Sciatic nerve (tissue), 2 donors: ENCODE measurements around the gene EIF2B4. TPM values are rescaled to one million over a fixed set of nuclear protein-coding genes. Genes with fewer than 3 reads are reported as not detected.
"Not testable (repeated sequence)": the region's sequence is repeated elsewhere in the genome, so short reads cannot be mapped to it uniquely, and the experiment has no call there.

Experiments used
- ATAC-seq: fragments of 200-7000 bp; cut with Tn5 transposase; one replicate; pipeline ENCODE4 v1.9.1; 2020; ENCODE audit warnings: mild to moderate bottlenecking, moderate library complexity
- DNase-seq: peaks from one replicate; pipeline ENCODE4 v3.0.0-alpha.2; 2020; ENCODE audit warnings: low spot score
- intact Hi-C: fragments of 100-400 bp; cut with DNase I; formaldehyde crosslinking; loops from one replicate; pipeline ENCODE4 v1.14.2; 2022
- total RNA-seq: library from RNA; stranded (reverse); fragmentation: NEBNext Ultra II Directional; extraction: Animal tissue kit (Norgen Biotek cat#: 25700); gene quantifications from one replicate; pipeline ENCODE4 v1.2.1, GENCODE V29; 2021
- donor health status: DM: no; HTN: no; CAD: no.
- donor health status: DM: no; HTN: no; CAD: no.

Gene EIF2B4
- total RNA-seq, 1 donor from 2014 or later: 39.1 TPM

GRCh38 chr2:27353386-27353761 is 16.8 kb downstream of the EIF2B4 start:
- DNase-seq, ATAC-seq, intact Hi-C loops: not testable (repeated sequence)

- DNase-seq: no peak
- ATAC-seq: no peak
- intact Hi-C loops: no loop called here
Measured at GRCh38 chr2:27351802-27352598, 18.1 kb downstream of the EIF2B4 start.

DNA sequence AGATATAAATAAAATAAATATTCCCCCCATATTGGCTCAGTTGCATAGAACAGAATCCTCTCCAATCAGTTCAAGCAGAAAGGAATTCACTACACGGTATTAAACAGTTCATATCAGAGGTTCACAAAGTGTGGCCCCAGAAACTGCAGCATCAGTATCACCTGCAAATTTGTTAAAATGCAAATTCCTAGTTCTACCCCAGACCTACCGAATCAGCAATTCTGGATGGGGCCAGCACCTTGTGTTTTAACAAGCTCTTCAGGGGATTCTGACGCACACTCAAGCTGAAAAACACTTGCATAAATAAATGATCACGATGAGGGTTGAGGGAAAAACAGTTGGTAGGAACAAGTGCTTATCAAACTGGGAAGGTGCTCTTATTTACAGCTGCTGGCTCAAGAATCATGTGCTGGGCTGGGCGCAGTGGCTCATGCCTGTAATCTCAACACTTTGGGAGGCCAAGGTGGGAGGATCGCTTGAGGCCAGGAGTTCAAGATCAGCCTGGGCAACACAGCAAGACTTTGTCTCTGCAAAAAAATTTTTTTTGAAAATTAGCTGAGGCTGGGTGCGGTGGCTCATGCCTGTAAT is 19.9 kb downstream of the EIF2B4 start:
- DNase-seq (no peak), ATAC-seq (no peak)
- intact Hi-C loops: no loop called here

DNA sequence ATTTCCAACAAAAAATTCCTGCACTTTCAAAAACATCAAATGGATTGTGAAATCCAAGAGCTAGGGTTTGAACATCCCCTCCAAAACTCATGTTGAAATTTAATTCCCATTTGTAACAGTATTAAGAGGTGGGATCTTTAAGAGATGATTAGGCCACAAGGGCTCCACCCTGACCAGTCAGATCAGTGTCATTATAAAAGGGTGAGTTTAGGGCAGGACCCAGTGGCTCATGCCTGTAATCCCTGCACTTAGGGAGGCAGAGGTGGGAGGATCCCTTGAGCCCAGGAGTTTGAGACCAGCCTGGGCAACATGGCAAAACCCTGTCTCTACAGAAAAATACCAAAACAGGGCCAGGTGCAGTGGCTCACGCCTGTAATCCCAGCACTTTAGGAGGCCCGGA is 22.5 kb downstream of the EIF2B4 start:
- no peak for DNase-seq
- intact Hi-C loops: no loop called here
- ATAC-seq: peak; percentile 62

DNA sequence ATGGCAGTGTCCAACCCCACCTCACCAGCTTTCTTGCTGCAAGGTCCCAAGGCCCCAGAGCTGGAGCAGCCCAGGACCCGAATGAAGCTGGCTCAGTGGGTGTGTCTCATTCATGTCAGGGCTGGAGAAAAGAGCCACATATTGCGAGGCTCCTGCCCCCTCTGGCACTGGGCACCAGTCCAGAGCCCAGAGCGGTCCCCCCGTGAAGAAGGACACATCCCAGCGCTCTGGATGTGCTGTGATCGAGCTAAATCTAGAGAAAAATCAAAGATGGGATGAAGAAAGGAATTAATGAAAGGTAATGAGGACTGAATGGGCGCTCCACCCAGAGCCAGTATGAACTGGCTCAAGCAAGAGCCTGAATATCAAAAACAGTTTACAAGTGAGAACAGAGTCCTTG is 34.0 kb downstream of the EIF2B4 start:
- ATAC-seq: no peak
- intact Hi-C loops: no loop called here

DNA sequence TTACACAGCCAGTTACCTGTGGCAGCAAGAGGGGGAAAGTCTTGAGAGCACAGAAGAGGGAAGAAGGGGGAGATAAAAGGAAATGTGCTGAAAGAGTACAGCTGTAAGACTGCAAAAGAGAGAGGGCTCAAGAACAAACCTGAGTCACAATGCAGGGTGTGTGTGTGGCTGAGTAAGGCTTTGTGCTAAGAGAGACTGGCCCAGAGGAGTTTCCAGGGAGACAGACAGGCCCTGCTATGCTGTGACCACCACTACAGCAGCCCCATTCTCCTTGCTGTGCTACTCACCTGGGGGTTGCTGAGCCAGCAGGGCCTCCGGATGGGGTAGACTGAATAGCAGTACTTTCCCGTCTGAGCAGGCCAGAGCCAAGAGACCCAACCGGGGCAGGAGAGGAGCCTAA is 34.8 kb downstream of the EIF2B4 start:
- ATAC-seq (no peak), DNase-seq (no peak)
- intact Hi-C loops: no loop called here

More for the DNA sequence above, 34.0 kb downstream of the EIF2B4 start:
- no peak for DNase-seq

DNA sequence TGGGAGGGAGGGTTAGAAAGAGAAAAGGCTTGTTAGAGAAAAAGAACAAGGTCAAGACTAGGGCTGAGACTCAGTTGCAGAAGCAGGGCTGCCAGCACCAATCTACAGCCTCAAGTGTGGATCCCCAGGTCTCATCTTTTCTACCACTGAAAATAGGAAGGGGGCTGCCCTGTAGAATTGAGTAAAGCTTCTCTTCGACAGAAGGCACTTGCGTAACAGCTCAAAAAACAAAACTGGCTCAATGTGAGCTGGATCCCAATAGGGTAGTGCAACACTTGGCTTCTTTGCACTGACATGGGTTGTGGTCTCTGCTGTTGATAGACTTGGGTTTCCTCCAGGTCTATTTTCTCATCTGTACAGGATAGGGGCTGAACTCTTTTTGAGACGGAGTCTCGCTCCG is 45.4 kb downstream of the EIF2B4 start:
- intact Hi-C loops: no loop called here
- DNase-seq: no peak
- no peak for ATAC-seq

GRCh38 chr2:27323596-27324285 is 46.4 kb downstream of the EIF2B4 start:
- peak; percentile 9 for ATAC-seq
- intact Hi-C loops: no loop called here
- DNase-seq: no peak

DNA sequence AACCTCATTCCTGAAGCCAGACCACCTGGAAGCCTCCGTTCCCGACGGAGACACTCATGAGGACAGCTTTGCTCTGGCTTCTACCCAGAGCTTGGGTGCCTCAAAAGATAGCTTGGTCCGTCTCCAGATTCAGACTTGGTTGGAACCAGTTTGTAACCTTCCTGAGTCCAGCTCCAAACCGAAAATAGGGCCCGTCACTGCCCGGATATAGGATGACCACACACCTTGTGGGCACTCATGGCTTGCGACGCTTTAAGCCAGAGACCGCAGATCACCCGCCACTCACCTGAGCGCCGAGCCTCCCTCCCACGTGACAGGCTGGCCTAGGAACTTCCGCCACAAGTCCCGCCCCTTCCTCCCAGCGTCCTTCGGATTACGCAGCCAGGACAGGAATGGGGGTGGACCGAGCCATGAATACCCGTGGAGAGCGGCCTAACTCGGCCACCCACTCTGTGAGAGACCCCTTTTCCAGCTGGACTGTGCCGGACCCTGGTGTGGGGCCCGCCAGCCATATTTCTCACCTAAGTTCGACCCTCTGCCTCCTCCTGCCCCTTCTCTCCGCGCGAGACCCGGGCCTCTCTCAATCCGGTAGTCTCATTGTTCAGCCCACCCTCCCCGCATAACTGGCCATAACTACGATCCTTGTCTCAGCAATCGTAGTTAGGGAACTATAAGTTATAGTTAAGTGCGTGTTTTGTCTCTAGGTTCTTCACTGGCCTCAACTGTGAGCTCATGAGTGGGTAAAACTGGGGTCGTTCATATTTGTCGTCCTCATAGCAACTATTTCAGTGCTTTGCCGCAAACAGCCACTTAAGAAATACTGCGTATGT is 47.2 kb downstream of the EIF2B4 start, which contains the start of gene MPV17:
TSS of gene MPV17 (minus strand) at position 332 of the 830 bp plus-strand sequence. CDS start 580 bp downstream, outside the sequence.
- ATAC-seq: peak; percentile 99
- peak; percentile 96 for DNase-seq
- intact Hi-C loops: no loop called here

- intact Hi-C loops: no loop called here
- DNase-seq (no peak), ATAC-seq (peak; percentile 32)
Measured at GRCh38 chr2:27322301-27322765, 47.8 kb downstream of the EIF2B4 start.

DNA sequence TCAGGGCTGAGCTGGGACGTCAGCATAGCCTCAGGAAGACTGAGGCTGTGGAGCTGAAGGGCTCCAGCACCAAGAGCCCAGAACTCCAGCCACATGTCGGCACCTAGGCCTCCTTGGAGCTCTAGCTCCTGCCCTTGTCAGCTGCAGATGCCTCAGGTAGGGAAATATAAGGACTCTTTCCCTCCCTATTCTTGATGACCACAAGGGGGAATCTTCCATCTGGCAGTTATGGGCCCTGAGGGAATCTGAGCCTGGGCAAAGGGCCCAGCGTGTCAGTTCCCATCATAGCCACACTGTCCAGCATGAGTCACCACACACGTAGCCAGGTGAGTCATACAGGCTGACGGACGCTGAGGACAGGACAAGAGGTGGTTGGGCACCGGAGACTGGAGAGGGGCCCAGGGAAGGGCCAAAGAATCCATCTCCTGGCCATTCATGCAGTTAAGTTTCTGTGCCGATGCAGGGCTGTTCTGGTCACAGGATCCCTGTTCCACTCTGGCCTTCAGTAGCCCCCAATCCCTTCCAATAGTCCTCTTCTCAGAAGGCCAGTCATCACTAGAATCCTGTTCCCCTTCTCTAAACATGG is 49.1 kb downstream of the EIF2B4 start:
- ATAC-seq: peak; percentile 18
- DNase-seq: no peak
- intact Hi-C loops: no loop called here

GRCh38 chr2:27319839-27320238 is 50.3 kb downstream of the EIF2B4 start:
- DNase-seq, intact Hi-C loops, ATAC-seq: not testable (repeated sequence)

DNA sequence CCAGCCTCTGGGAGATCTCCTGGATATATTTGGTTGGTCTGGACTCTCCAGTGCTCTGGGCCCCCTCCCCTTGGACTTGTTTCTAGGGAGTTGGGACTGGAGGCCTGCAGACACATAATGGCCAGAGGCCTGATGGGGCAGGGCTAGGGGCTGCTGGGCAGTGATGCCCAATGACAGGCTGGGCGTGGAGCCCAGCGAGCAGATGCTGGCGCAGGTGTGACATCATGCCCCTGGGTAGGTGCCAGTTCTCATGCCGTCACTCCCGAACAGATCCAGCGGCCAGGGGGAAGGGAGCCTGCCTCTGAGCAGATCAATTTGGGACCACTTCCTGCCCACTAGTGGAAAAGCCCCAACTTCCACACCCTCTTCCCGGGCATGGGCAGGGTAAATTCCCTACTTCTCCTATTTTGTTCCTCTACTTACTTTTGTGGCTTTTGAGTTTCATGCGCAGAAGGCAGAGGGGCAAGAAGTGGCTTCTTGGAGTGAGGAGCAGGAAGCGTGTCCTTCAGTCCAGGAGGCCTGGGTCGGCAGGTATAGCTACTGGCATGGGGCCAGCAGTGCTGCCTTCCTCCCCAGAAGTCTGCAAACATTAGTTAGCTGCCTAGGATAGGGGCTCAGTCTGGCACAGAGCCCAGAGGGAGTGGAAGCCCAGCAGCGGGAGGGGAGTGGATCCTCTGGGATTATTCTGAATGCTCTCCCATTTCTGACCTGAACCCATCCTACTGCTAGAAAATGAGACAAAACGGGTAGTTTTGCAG is 53.3 kb downstream of the EIF2B4 start:
- no peak for DNase-seq
- intact Hi-C loops: no loop called here
- no peak for ATAC-seq

DNA sequence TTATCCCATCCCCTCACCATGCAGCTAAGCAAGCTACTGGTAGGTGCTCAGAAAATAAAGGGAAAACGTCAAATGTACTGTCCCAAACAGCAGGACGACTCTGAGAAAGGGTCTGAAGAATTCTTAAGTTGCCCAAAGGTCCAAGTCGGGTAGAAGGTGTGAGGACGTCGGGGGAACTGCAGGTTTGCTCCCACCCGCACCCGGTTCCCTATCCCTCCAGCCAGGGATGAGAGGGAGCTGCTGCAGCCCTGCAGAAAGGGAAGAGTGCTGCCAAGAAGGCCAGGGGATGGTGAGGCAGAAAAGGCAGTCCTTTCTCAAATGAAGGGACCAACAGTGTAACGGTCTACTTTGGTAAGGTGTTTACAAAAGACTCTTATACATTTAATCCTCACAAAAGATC is 55.0 kb downstream of the EIF2B4 start:
- intact Hi-C loops: no loop called here

DNA sequence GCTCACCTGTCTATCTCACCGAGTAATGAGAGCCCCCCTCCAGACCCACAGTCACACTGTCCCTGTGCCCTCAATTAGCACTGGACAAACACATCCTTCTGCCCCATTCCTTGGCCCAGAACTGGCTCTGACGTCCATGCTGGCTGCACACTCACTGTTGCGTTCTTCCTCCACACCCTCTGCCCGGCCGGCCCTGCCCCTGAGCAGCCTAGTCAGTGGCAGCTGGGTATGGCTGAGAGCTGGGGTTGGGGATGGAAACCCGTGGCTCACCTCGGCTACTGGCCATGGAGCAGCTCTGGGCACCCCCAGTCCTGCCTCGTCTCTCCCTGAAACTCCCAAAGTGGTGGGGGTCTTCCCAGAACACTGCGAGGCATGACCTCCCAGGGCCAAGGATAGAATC is 55.4 kb downstream of the EIF2B4 start:
- DNase-seq (no peak), ATAC-seq (no peak)
- intact Hi-C loops: no loop called here

More for the DNA sequence above, 55.0 kb downstream of the EIF2B4 start:
- ATAC-seq (no peak), DNase-seq (no peak)
